OCI-M2 (cell line): ENCODE data around the gene CTNNBL1.

Experiments used
- DNase-seq: peaks from one replicate; lab custom pipeline; 2025; ENCODE audit not compliant: unreplicated experiment; lab: John Stamatoyannopoulos, UW

CTNNBL1 gene

GRCh38 chr20:37737826-37738420, 44.1 kb downstream of the CTNNBL1 start:
- peak; percentile 59 for DNase-seq

GRCh38 chr20:37741055-37741454, 47.2 kb downstream of the CTNNBL1 start:
- no peak for DNase-seq

GRCh38 chr20:37741570-37741969, 47.7 kb downstream of the CTNNBL1 start:
- DNase-seq, result no peak

GRCh38 chr20:37742131-37742530, 48.3 kb downstream of the CTNNBL1 start:
- DNase-seq, result no peak

- no peak for DNase-seq
These were observed 50.5 kb downstream of the CTNNBL1 start for GRCh38 chr20:37744347-37744746.

GRCh38 chr20:37745553-37745952, 51.7 kb downstream of the CTNNBL1 start:
- no peak for DNase-seq

- DNase-seq, result no peak
These were observed 54.2 kb downstream of the CTNNBL1 start for GRCh38 chr20:37748015-37748414.

- no peak for DNase-seq
These were observed 55.4 kb downstream of the CTNNBL1 start for GRCh38 chr20:37749218-37749617.

- DNase-seq, result no peak
These were observed 56.0 kb downstream of the CTNNBL1 start for GRCh38 chr20:37749620-37750403.

- no peak for DNase-seq
These were observed 61.8 kb downstream of the CTNNBL1 start for GRCh38 chr20:37755665-37756064.

GRCh38 chr20:37756234-37756633, 62.4 kb downstream of the CTNNBL1 start:
- DNase-seq, result no peak

GRCh38 chr20:37757550-37757949, 63.7 kb downstream of the CTNNBL1 start:
- DNase-seq, result no peak

- DNase-seq, result no peak
These were observed 64.5 kb downstream of the CTNNBL1 start for GRCh38 chr20:37758332-37758731.

- no peak for DNase-seq
These were observed 65.3 kb downstream of the CTNNBL1 start for GRCh38 chr20:37759052-37759553.

- DNase-seq, result no peak
These were observed 66.0 kb downstream of the CTNNBL1 start for GRCh38 chr20:37759761-37760209.

- DNase-seq, result no peak
These were observed 66.5 kb downstream of the CTNNBL1 start for GRCh38 chr20:37760322-37760721.

GRCh38 chr20:37762716-37763485, 69.1 kb downstream of the CTNNBL1 start:
- no peak for DNase-seq

GRCh38 chr20:37764333-37764935, 70.6 kb downstream of the CTNNBL1 start:
- DNase-seq, result no peak

- no peak for DNase-seq
These were observed 77.1 kb downstream of the CTNNBL1 start for GRCh38 chr20:37770908-37771307.

- DNase-seq, result no peak
These were observed 79.5 kb downstream of the CTNNBL1 start for GRCh38 chr20:37773291-37773826.

- no peak for DNase-seq
These were observed 80.3 kb downstream of the CTNNBL1 start for GRCh38 chr20:37774156-37774555.
